Measurements from ENCODE around the gene TRNAU1AP.

DNA sequence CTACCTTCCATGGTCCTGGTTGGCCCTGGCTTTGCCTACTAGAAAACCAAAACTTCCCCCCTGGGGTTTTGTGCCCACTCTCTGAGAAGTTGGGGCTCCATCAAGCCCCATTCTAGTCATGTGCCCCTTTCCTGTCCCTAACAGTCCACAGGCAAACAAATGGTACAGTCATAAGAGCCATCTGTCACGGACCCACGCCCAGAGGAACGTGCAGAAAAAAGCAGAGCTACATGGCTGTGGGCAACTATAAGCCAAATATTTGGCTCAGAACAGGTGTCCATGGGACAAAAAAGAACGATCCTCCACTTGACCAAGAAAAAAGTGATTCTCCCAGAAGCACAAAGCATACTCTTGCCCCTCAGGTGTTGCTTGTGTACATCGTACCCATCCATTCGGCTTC lies 14.6 kb upstream of the TRNAU1AP start:
- TF ChIP-seq, protein P1, sequence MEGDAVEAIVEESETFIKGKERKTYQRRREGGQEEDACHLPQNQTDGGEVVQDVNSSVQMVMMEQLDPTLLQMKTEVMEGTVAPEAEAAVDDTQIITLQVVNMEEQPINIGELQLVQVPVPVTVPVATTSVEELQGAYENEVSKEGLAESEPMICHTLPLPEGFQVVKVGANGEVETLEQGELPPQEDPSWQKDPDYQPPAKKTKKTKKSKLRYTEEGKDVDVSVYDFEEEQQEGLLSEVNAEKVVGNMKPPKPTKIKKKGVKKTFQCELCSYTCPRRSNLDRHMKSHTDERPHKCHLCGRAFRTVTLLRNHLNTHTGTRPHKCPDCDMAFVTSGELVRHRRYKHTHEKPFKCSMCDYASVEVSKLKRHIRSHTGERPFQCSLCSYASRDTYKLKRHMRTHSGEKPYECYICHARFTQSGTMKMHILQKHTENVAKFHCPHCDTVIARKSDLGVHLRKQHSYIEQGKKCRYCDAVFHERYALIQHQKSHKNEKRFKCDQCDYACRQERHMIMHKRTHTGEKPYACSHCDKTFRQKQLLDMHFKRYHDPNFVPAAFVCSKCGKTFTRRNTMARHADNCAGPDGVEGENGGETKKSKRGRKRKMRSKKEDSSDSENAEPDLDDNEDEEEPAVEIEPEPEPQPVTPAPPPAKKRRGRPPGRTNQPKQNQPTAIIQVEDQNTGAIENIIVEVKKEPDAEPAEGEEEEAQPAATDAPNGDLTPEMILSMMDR (IDR thresholded peaks at IDR 0.05; ENCODE audit: low read length), result no peak
- no peak for TF ChIP-seq EZH2 (optimal IDR thresholded peaks at IDR 0.05; ENCODE audit: low read depth, low read length)
